Skeletal muscle satellite cell (primary cell): ENCODE results near the gene AKT2.

ENCODE experiments used
- H3K27me3 ChIP-seq: 2 replicates; pipeline ENCODE4 v1.7.0; 2013; ENCODE audit warnings: low read length; ENCODE audit not compliant: control insufficient read depth, insufficient read depth
- H3K36me3 ChIP-seq: 2 replicates; pipeline ENCODE4 v1.7.0; 2013; ENCODE audit warnings: mild to moderate bottlenecking, control low read depth, low read length; ENCODE audit not compliant: insufficient read depth
- H3K4me1 ChIP-seq: 2 replicates; pipeline ENCODE4 v1.7.0; 2013; ENCODE audit warnings: low read length; ENCODE audit not compliant: control insufficient read depth, insufficient read depth
- H3K4me2 ChIP-seq: 2 replicates; pipeline ENCODE4 v1.7.0; 2013; ENCODE audit warnings: mild to moderate bottlenecking, low read length
- H3K4me3 ChIP-seq: 2 replicates; pipeline ENCODE4 v1.7.0; 2013; ENCODE audit warnings: low read length
- H3K9ac ChIP-seq: 2 replicates; pipeline ENCODE4 v1.7.0; 2013; ENCODE audit warnings: mild to moderate bottlenecking, low read depth, low read length, moderate library complexity
- H3K9me3 ChIP-seq: replicated peaks from 2 replicates; pipeline ENCODE4 v1.7.0; 2013; ENCODE audit warnings: mild to moderate bottlenecking, control low read depth, low read length

Gene AKT2

DNA sequence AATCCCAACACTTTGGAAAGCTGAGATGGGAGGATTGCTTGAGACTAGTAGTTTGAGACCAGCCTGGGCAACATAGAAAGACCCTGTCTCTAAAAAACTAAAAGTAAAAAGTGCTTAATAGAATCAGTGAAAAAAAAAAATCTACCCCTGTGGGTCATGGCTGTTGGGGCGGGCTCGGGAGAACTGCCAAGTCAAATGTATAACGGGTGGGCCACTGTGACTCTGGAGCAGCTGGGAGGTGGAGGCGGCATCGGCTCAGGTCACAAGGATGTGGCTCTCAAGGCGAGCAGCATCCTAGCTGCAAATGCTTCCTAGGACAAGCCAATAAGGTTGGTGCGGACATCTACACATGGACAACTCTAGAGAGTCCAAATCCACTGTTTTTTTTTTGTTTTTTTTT is 32.2 kb upstream of the AKT2 start:
- Histone ChIP-seq H3K9ac (no peak overlapping the region), H3K36me3 (peaks cover 33% of the 10 kb centered on the region), H3K27me3 (no peaks in the 10 kb centered on the region), H3K9me3 (no peaks in the 10 kb centered on the region), H3K4me2 (no peak overlapping the region), H3K4me3 (no peak overlapping the region), H3K4me1 (no peaks in the 10 kb centered on the region)

DNA sequence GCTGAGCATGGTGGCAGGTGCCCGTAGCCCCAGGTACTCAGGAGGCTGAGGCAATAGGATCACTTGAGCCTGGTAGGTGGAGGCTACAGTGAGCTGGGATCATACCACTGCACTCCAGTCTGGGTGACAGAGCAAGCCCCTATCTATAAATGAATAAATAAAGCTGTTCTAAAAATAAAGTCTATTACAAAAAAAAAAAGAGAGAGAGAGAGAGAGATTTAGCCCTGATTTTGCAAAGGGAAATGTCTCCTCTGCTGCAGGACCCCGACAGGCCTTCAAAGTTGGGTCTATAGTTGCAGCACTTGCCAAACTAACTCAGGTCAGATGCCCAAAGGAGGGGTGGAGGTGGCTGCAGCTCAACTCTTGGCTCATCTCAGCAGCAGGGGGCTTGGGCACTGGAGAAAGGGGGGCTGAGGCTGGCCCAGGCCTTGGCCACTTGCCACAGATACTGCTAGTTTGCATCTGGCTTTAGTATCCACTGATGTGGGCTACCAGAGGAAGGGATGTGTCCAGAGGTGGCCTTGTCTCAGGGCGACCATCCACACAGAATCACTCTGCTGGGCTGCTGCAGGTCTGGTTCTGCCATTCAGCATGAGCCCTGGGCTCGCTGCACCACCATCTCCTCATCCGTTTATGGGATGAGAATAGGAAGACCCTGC is 30.8 kb upstream of the AKT2 start:
- Histone ChIP-seq H3K4me2 (no peak overlapping the region), H3K4me1 (no peaks in the 10 kb centered on the region), H3K36me3 (peaks cover 19% of the 10 kb centered on the region), H3K4me3 (no peak overlapping the region), H3K27me3 (no peaks in the 10 kb centered on the region), H3K9me3 (no peaks in the 10 kb centered on the region), H3K9ac (no peak overlapping the region)

DNA sequence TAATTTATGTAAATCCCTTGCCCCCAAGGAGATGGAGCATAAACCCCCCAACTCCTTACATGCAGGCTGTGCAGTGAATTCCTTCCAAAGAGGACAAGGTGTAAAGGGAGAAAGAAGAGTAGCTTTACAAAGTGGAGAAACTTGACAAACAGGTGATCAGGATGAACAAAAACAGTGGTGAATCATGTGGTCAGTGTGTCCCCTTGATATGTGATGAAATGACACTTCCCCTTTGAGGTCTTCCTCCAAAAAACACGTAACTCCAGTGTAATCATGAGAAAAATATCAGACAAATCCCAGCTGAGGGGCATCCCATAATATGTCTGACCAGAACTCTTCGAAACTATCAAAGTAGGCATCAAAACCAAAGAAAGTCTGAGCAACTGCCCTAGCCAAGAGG is 29.5 kb upstream of the AKT2 start:
- Histone ChIP-seq H3K27me3 (no peaks in the 10 kb centered on the region), H3K36me3 (peaks cover 8% of the 10 kb centered on the region), H3K9me3 (no peaks in the 10 kb centered on the region), H3K4me2 (no peak overlapping the region), H3K9ac (no peak overlapping the region), H3K4me3 (no peak overlapping the region), H3K4me1 (no peaks in the 10 kb centered on the region)

DNA sequence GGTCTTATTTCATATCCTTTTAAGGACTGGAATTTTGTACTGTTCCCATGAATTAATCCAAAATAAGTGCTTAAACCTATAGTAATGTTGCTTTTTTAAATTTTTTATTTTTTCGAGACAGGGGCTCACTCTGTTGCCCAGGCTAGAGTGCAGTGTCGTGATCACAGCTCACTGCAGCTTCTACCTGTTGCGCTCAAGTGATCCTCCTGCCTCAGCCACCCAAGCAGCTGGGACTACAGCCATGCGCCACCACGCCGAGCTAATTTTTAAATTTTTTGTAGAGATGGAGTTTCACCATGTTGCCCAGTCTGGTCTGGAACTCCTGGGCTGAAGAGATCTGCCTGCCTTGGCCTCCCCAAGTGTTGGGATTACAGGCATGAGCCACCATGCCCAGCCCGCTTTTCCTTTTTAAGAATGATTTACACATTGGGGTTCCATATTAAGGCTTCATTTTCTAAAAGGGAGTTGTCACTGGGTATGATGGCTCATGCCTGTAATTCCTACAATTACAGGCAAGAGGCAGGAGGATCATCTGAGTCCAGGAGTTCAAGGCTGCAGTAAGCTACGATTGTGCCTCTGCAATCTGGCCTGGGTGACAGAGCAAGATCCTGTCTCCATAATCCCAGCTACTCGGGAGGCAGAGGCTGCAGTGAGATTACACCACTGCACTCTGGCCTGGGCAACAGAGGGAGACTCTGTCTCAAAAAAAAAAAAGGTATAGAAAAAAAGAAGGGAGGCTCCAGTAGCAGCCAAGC is 28.3 kb upstream of the AKT2 start:
- Histone ChIP-seq H3K9me3 (no peaks in the 10 kb centered on the region), H3K36me3 (peaks cover 8% of the 10 kb centered on the region), H3K27me3 (no peaks in the 10 kb centered on the region), H3K9ac (no peak overlapping the region), H3K4me3 (no peak overlapping the region), H3K4me2 (no peak overlapping the region), H3K4me1 (no peaks in the 10 kb centered on the region)

DNA sequence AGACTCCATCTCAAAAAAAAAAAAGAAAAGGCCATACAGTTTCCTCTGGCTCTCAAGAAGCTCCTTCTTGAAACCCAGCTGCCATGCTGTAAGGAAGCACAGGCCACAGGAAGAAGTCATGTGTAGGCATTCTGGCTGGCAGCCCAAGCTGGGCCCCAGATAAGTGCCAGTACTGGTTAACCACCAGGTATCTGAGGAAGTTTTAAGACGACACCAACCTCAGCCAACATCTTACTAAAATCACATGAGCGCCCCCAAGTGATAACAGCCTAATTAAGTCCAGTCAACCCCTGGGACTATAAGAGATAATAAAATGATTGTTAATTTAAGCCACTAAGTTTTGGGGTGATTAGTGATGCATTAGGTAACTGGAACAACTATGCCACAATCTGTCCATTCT is 27.4 kb upstream of the AKT2 start:
- Histone ChIP-seq H3K9me3 (no peaks in the 10 kb centered on the region), H3K36me3 (peaks cover 8% of the 10 kb centered on the region), H3K9ac (no peak overlapping the region), H3K4me1 (no peaks in the 10 kb centered on the region), H3K4me3 (no peak overlapping the region), H3K4me2 (no peak overlapping the region), H3K27me3 (no peaks in the 10 kb centered on the region)

DNA sequence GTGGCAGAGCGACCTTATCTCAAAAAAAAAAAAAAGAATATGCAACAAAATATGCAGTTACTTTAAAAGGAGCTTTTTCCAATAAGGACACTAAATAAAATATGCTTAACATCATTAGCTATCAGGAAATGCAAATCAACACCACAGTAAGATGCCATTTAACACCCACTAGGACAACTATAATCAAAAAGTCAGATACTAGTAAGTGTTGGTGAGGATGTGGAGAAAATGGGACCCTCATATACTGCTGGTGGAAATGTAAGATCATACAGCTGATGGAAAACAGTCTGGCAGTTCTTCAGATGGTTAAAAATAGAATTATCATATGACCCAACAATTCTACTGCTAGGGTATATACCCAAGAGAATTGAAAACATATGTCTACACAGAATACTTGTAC is 24.5 kb upstream of the AKT2 start:
- Histone ChIP-seq H3K4me3 (no peak overlapping the region), H3K27me3 (no peaks in the 10 kb centered on the region), H3K9me3 (no peaks in the 10 kb centered on the region), H3K4me1 (no peaks in the 10 kb centered on the region), H3K9ac (no peak overlapping the region), H3K36me3 (no peaks in the 10 kb centered on the region), H3K4me2 (no peak overlapping the region)

DNA sequence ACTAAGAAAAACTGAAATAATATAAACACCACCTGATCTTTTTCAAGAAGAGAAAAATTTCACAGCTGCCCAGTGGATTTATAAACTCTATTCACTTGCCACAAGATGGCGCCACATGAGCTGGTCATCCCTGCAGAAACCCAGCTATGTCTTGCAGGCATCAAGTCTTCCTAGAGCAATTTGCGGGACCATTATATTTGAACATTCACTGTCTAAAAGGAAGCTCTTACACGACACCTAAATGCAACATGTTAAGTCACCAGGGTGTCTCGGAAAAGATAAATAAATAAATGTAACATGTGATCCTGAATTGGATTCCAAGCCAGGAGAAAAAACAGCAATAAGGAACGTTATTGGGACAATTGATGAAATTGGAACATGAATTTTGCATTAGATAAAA is 20.3 kb upstream of the AKT2 start:
- Histone ChIP-seq H3K4me2 (no peak overlapping the region), H3K36me3 (no peaks in the 10 kb centered on the region), H3K4me3 (no peak overlapping the region), H3K9ac (no peak overlapping the region), H3K9me3 (no peaks in the 10 kb centered on the region), H3K27me3 (no peaks in the 10 kb centered on the region), H3K4me1 (no peaks in the 10 kb centered on the region)

DNA sequence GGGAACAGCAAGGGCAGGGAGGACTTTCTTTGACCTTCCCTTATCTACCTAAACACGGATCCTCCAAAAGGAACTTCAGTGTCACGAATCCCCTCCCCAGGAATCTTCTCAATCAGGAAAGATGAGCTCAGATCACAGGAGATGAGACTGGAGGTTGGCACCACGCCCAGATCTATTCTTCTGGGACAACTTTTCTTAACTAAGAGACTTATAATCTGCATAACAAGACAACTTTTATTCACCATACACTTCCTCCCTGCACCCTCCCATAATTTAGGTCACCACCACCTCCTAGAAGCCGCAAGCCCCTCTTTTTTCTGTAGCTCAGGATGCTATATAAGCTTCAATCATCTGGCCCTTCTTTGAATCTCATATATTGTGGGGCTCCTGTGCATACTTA is 19.2 kb upstream of the AKT2 start:
- H3K36me3 ChIP-seq, result no peaks in the 10 kb centered on the region
- no peak overlapping the region for H3K9ac ChIP-seq
- no peak overlapping the region for H3K4me2 ChIP-seq
- H3K4me3 ChIP-seq, result no peak overlapping the region
- no peaks in the 10 kb centered on the region for H3K4me1 ChIP-seq
- no peaks in the 10 kb centered on the region for H3K27me3 ChIP-seq
- H3K9me3 ChIP-seq, result no peaks in the 10 kb centered on the region

DNA sequence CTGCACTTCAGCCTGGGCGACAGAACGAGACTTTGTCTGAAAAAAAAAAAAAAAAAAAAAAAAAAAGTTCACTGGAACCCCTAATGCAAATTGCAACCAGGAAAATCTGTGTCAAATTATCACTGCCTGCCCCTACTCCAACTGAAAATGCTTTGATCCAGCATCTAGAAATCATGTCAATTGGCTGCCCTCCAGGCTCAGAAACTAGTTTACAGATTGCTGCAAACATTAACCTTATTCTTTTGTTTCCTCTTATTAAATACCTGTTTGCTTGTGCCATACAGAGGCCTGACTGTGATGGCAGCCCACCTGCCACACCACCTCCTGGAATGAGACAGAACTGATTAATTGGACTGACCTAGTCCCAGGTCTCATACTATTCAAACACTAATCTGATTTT is 18.6 kb upstream of the AKT2 start:
- no peak overlapping the region for H3K4me3 ChIP-seq
- no peaks in the 10 kb centered on the region for H3K9me3 ChIP-seq
- H3K9ac ChIP-seq, result no peak overlapping the region
- no peak overlapping the region for H3K4me2 ChIP-seq
- H3K4me1 ChIP-seq, result no peaks in the 10 kb centered on the region
- H3K36me3 ChIP-seq, result no peaks in the 10 kb centered on the region
- H3K27me3 ChIP-seq, result no peaks in the 10 kb centered on the region

DNA sequence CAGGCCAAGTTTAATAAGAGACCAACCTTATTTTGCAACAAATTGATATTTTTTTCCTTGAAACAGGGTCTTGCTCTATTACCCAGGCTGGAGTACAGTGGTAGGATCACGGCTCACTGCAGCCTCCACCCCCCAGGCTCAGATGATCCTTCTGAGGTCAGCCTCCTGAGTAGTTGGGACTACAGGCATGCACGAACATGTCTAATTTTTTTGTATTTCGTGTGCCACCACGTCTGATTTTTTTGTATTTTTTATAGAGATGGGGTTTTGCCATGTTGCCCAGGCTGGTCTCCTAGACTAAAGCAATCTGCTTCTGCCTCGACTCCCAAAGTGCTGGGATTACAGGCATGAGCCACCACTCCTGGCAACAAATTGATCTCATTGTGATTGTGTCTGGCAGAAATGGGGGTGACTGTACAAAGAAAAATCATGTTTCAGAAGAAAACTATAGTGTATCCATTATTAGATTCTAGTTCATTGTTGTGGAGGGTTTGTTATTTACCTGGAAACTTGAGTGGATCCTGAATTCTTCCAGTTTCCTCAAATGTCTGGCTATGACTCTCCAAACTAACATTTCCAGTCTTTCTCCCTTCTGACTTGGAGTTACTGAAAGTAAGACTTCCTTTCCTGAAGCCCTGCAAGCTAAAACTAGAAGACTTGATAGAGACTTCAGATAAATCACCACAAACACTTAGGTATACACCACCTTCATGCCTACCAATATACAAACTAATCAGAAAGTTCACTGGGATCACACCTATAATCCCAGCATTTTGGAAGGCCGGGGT is 17.3 kb upstream of the AKT2 start:
- Histone ChIP-seq H3K36me3 (no peaks in the 10 kb centered on the region), H3K9me3 (no peaks in the 10 kb centered on the region), H3K4me1 (no peaks in the 10 kb centered on the region), H3K9ac (no peak overlapping the region), H3K4me3 (no peak overlapping the region), H3K27me3 (no peaks in the 10 kb centered on the region), H3K4me2 (no peak overlapping the region)

DNA sequence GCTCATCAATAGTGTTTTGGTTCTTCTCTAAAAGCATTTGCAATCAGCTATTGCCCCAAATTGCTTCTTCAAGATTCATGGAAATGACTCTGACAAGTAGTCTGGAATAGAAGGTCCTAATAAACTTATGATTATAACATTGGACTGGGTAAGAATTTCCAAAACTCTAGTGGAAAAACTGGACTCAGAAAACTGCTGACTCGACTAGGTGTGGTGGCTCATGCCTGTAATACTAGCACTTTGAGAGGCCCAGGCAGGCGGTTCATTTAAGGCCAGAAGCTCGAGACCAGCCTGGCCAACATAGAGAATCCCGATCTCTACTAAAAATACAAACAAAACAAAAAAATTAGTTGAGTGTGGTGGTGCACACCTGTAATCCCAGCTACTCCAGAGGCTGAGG is 15.5 kb upstream of the AKT2 start:
- H3K9ac ChIP-seq, result no peak overlapping the region
- H3K36me3 ChIP-seq, result no peaks in the 10 kb centered on the region
- H3K4me2 ChIP-seq, result no peak overlapping the region
- no peaks in the 10 kb centered on the region for H3K4me1 ChIP-seq
- no peak overlapping the region for H3K4me3 ChIP-seq
- no peaks in the 10 kb centered on the region for H3K27me3 ChIP-seq
- H3K9me3 ChIP-seq, result no peaks in the 10 kb centered on the region
